MCF 10A (cell line): ENCODE measurements around the gene FHL3. TPM values are rescaled to one million over a fixed set of nuclear protein-coding genes. Genes with fewer than 3 reads are reported as not detected.

Experiments
- BruUV-seq: library from RNA; stranded (reverse); fragments of 400-500 nt; replicated peaks from 2 replicates; lab custom pipeline; 2021; lab: Mats Ljungman, UMichigan
- CTCF ChIA-PET: fragments of 300-600 bp; sonication (Branson Sonifier 250); formaldehyde crosslinking; extraction: SDS; loops from one replicate; lab custom pipeline; 2021; ENCODE audit warnings: antibody characterized with exemption, inconsistent platforms; lab: Yijun Ruan, JAX
- POLR2A ChIA-PET: fragments of 300-600, 350-650 bp; sonication (Branson Sonifier 250); formaldehyde crosslinking; extraction: SDS; loops from one replicate; lab custom pipeline; 2020; ENCODE audit warnings: antibody characterized with exemption, inconsistent platforms; lab: Yijun Ruan, JAX
- DNase-seq: peaks from one replicate; pipeline ENCODE4 v3.0.0-alpha.2; 2018; ENCODE audit not compliant: unreplicated experiment
- H3K27ac Mint-ChIP-seq: one replicate; pipeline ENCODE4 v1.8.0; 2022; ENCODE audit warnings: mild to moderate bottlenecking, low read depth, mixed read lengths; ENCODE audit not compliant: unreplicated experiment
- H3K27me3 Mint-ChIP-seq: one replicate; pipeline ENCODE4 v1.8.0; 2022; ENCODE audit warnings: mixed read lengths; ENCODE audit not compliant: insufficient read depth, unreplicated experiment
- H3K36me3 Mint-ChIP-seq: one replicate; pipeline ENCODE4 v1.8.0; 2022; ENCODE audit warnings: mild to moderate bottlenecking, moderate library complexity, mixed read lengths; ENCODE audit not compliant: insufficient read depth, unreplicated experiment
- H3K4me1 Mint-ChIP-seq: one replicate; pipeline ENCODE4 v1.8.0; 2022; ENCODE audit warnings: mixed read lengths; ENCODE audit not compliant: insufficient read depth, unreplicated experiment
- H3K4me3 Mint-ChIP-seq: one replicate; pipeline ENCODE4 v1.8.0; 2022; ENCODE audit warnings: mild to moderate bottlenecking, moderate library complexity, mixed read lengths; ENCODE audit not compliant: unreplicated experiment
- H3K9me3 Mint-ChIP-seq: one replicate; pipeline ENCODE4 v1.8.0; 2022; ENCODE audit warnings: mixed read lengths; ENCODE audit not compliant: unreplicated experiment
- intact Hi-C: fragments of 100-400 bp; cut with micrococcal nuclease; formaldehyde crosslinking; loops from 2 replicates; pipeline ENCODE4 v1.14.1; 2022
- total RNA-seq: library from RNA; stranded (reverse); gene quantifications from 2 replicates; pipeline ENCODE4 v1.2.3, GENCODE V29; 2022
- TF ChIP-seq, protein P1 (sequence below): fragments of 200-600 bp; IDR thresholded peaks from one replicate; pipeline ENCODE4 v1.8.0; 2022; ENCODE audit warnings: antibody characterized with exemption, mild to moderate bottlenecking; ENCODE audit not compliant: unreplicated experiment

The FHL3 gene
- total RNA-seq, 1 experiment from 2014 or later = 18.8 TPM

DNA sequence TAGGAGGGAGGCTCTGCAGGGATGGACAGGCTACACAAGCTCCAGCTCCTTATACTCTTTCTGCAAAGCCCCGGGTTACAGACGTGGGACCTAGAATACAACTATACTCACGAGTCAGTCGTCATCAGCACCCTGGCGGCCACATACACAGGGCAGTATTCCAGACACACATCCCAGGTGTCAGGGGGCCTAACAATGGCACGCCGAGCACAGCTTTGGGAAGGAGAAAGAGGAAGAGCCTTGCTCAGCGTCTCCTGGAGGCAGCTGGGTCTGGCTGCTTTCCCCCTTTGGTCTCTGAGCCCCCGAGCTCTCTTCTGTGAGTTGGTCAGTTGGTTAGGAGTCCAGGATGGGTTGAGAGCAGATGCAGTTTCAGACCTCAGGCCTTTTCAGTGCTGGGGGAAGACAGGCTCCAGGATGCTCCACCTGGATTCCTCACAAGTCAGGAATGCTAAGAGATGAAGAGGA is 45.8 kb upstream of the FHL3 start:
- BruUV-seq = no TSS peak
- H3K4me1 Mint-ChIP-seq = no peaks in the 10 kb centered on the region
- POLR2A ChIA-PET = no interaction called here

DNA sequence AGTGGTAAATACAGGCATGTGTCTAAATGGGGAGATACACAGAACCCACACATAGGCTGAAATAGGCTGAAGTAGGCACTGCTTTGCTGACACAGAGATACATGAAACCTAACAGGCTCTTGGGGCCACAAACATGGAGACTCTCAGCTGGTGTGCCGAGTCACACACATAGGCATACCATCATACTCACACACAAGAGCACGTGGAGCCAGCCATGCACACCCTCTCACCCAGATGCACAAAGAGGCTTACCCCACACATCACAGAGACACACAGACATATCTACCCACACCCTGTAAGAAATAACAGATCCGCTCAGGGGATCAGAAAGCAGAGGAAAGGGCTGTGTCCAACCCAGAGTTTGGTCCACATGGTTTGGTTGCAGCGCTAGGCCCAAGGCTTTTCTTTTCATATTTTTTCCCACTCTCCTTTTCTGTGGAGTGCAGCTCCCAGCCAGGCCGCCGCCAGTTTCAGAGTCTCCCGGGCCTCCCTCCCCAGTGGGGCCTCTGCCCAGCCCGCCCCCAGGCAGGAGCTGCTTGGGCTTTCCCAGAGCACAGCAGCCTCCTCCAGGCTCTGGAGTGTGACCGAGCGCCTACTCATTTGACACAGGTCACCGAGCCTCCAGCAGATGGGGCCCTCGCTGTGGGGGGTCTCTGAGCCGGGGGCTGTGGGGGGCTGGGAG is 45.2 kb upstream of the FHL3 start:
- Mint-ChIP-seq H3K9me3 (no peaks in the 10 kb centered on the region), H3K36me3 (no peaks in the 10 kb centered on the region), H3K27ac (no peak overlapping the region), H3K27me3 (peaks cover 8% of the 10 kb centered on the region), H3K4me1 (no peaks in the 10 kb centered on the region), H3K4me3 (no peak overlapping the region)
- POLR2A ChIA-PET = no interaction called here
- CTCF ChIA-PET = interaction anchor here (0.5 to 1.0 kb wide), 2 partner anchors 23 to 80 kb away, joined by 3 read pairs; no protein-coding TSS in a partner anchor
- no TSS peak for BruUV-seq
- TF ChIP-seq, protein P1, sequence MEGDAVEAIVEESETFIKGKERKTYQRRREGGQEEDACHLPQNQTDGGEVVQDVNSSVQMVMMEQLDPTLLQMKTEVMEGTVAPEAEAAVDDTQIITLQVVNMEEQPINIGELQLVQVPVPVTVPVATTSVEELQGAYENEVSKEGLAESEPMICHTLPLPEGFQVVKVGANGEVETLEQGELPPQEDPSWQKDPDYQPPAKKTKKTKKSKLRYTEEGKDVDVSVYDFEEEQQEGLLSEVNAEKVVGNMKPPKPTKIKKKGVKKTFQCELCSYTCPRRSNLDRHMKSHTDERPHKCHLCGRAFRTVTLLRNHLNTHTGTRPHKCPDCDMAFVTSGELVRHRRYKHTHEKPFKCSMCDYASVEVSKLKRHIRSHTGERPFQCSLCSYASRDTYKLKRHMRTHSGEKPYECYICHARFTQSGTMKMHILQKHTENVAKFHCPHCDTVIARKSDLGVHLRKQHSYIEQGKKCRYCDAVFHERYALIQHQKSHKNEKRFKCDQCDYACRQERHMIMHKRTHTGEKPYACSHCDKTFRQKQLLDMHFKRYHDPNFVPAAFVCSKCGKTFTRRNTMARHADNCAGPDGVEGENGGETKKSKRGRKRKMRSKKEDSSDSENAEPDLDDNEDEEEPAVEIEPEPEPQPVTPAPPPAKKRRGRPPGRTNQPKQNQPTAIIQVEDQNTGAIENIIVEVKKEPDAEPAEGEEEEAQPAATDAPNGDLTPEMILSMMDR = no peak
- DNase-seq = no peak
- intact Hi-C loops = no loop called here

More for the DNA sequence above, 45.8 kb upstream of the FHL3 start:
- H3K4me3 Mint-ChIP-seq = no peak overlapping the region
- CTCF ChIA-PET = interaction anchor here (0.5 kb wide), 1 partner anchor 79 kb away, joined by 3 read pairs; no protein-coding TSS in a partner anchor
- H3K9me3 Mint-ChIP-seq = no peaks in the 10 kb centered on the region
- H3K27ac Mint-ChIP-seq = no peak overlapping the region
- intact Hi-C loops = no loop called here
- DNase-seq = no peak
- peaks cover 10% of the 10 kb centered on the region for H3K27me3 Mint-ChIP-seq
- no peaks in the 10 kb centered on the region for H3K36me3 Mint-ChIP-seq
- TF ChIP-seq, protein P1 = no peak

DNA sequence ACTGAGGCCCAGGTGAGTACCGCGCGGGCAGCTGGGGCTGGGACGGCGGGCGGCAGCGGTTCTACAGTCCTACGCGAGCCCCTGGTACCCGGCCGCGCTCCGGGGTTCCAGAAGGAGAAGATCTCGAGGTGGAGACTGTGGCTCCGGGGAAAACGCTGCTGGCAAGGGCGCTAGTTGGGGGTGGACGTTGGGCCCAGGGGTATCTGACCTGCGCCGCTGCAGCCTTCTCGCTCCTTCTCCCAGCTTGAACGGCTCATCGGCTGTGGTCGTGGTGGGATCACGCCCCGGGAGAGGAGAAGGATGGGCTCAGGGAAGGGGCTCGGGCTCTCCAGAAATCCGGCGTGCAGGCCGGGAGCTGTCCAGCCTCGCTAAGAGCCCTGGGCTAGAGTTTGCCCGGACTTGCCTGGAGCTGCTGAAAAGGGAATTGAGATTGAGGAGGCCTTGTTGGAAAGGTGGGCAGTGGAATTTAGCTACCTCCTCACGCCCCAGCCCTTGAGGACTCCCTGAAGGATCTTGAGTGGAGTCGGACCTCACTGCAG is 42.4 kb upstream of the FHL3 start:
- intact Hi-C loops = loop anchor here (5.0 kb wide), 1 partner anchor 105 kb away; no protein-coding TSS in a partner anchor
- CTCF ChIA-PET = interaction anchor here (0.6 to 1.7 kb wide), 15 partner anchors 9 to 795 kb away, joined by 3 to 8 read pairs (median 3); no protein-coding TSS in a partner anchor
- BruUV-seq = TSS peak; percentile 53

More for the DNA sequence above, 42.4 kb upstream of the FHL3 start:
- TF ChIP-seq, protein P1 = no peak
- no peak overlapping the region for H3K27ac Mint-ChIP-seq
- H3K4me1 Mint-ChIP-seq = no peaks in the 10 kb centered on the region
- POLR2A ChIA-PET = interaction anchor here (0.8 to 2.0 kb wide), 6 partner anchors 13 to 766 kb away, joined by 3 to 12 read pairs (median 5); partner anchors contain the start of gene UTP11
- DNase-seq = no peak
- no peaks in the 10 kb centered on the region for H3K36me3 Mint-ChIP-seq
- H3K9me3 Mint-ChIP-seq = no peaks in the 10 kb centered on the region
- peaks cover 25% of the 10 kb centered on the region for H3K27me3 Mint-ChIP-seq
- peak overlapping the region; percentile 76 for H3K4me3 Mint-ChIP-seq
